ENCODE data around the gene GOLPH3L.

GRCh38 chr1:150604226-150604588 is 92.7 kb downstream of the GOLPH3L start:
- no peak for TF ChIP-seq CTCF (IDR thresholded peaks at IDR 0.05)
- TF ChIP-seq POLR2A (IDR thresholded peaks at IDR 0.05), result no peak
- TF ChIP-seq POLR2AphosphoS5 (IDR thresholded peaks at IDR 0.05), result no peak
- TF ChIP-seq EP300 (IDR thresholded peaks at IDR 0.05), result no peak
